T-helper 17 cell (primary cell): Measurements from ENCODE around the gene PDK3. TPM values are rescaled to one million over a fixed set of nuclear protein-coding genes. Genes with fewer than 3 reads are reported as not detected.

Experiments
- ATAC-seq: fragments of 150-1000 bp; cut with Tn5 transposase; 2 replicates; pipeline ENCODE4 v1.10.0; 2021; ENCODE audit warnings: mild to moderate bottlenecking, moderate library complexity
- DNase-seq, 3 donors: peaks; one replicate each; pipeline versions ENCODE4 v3.0.0 to v3.0.0-alpha.2; 2020 to 2021
- H3K9me3 ChIP-seq: one replicate; pipeline ENCODE4 v1.7.0; 2013; ENCODE audit warnings: low read length, mild to moderate bottlenecking; ENCODE audit not compliant: control insufficient read depth, poor library complexity, severe bottlenecking
- H3K27ac Mint-ChIP-seq: one replicate; pipeline ENCODE4 v1.8.0; 2022; ENCODE audit warnings: mild to moderate bottlenecking, moderate library complexity, mixed read lengths
- H3K27me3 Mint-ChIP-seq: one replicate; pipeline ENCODE4 v1.8.0; 2022; ENCODE audit warnings: mixed read lengths
- H3K36me3 Mint-ChIP-seq: one replicate; pipeline ENCODE4 v1.8.0; 2022; ENCODE audit warnings: low read depth, mixed read lengths
- H3K4me1 Mint-ChIP-seq: one replicate; pipeline ENCODE4 v1.8.0; 2022; ENCODE audit warnings: mild to moderate bottlenecking, mixed read lengths
- H3K4me3 Mint-ChIP-seq: one replicate; pipeline ENCODE4 v1.8.0; 2022; ENCODE audit warnings: mild to moderate bottlenecking, moderate library complexity, mixed read lengths
- total RNA-seq, 4 donors: library from RNA in 2 of 4; stranded (reverse) in 2 of 4; gene quantifications; one replicate each; pipeline ENCODE4 v1.2.3 and lab custom pipeline; 2022 to 2026

Gene PDK3
- total RNA-seq, 2 donors from 2014 or later: 20.3 to 21.2 TPM

DNA sequence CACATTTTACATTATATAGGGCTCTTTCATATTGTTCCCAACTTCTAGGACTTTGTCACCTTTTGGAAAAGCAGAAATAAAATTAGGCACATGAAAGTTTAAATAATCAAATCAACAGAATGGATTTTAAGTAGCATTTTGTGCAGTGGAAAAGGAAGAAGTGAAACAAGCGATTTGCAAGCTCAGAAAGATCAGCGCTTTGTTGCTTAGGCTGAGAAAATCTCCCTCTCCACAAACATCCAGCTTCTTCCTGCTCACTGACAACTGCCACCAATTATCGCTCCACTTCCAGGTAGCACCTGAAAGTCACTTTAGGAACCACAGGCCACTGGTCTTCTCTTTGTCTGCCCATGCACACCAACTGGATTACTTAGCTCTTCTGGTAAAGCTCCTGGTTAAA lies 2.0 kb upstream of the PDK3 start:
- Mint-ChIP-seq H3K27me3 (no peaks in the 10 kb centered on the region), H3K4me1 (peaks cover 13% of the 10 kb centered on the region), H3K36me3 (peaks cover 3% of the 10 kb centered on the region), H3K4me3 (no peak overlapping the region), H3K27ac (no peak overlapping the region)
- H3K9me3 ChIP-seq: no peaks in the 10 kb centered on the region
- ATAC-seq (no peak), DNase-seq (no peak)

DNA sequence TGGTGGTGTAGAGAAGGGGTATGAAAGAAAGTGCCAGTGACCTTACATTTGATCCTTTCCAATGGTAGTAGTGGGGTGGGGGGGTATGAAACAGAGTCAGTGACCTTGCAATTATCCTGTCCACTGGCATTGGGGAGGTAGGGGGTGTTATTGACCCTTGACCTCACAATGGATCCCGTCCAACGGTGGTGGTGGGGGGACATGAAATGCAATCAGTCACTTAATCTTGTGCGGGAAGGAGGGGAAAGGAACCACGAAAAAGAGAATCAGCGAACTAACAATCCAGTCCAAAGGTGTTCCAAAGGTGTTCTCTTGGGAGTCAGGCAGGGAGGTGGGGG lies 619 bp upstream of the PDK3 start:
- H3K36me3 Mint-ChIP-seq: no peaks in the 10 kb centered on the region
- H3K9me3 ChIP-seq: no peaks in the 10 kb centered on the region
- DNase-seq (no peak), ATAC-seq (no peak)
- H3K27ac Mint-ChIP-seq: peak overlapping the region; percentile 94
- H3K27me3 Mint-ChIP-seq: no peaks in the 10 kb centered on the region
- H3K4me1 Mint-ChIP-seq: peaks cover 17% of the 10 kb centered on the region
- H3K4me3 Mint-ChIP-seq: peak overlapping the region; percentile 87

DNA sequence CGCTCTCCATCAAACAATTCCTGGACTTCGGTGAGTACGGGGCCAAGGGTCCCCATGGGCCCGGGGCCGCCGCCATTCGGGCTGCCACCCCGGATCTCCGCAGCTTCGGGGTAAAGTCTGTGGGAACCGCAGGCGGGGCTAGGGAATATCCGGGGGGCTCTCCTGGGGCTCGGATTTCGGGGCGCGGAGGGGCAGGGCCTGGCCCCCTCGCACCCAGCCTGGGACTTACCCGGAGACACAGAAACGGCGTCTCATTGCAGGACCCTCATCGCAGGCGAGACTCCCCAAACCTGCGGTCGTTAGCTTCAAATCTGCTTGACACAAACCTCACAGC lies 413 bp downstream of the PDK3 start:
- no peaks in the 10 kb centered on the region for H3K36me3 Mint-ChIP-seq
- no peaks in the 10 kb centered on the region for H3K27me3 Mint-ChIP-seq
- peak in 2 of 3 donors; percentile 15 to 28 for DNase-seq
- peak overlapping the region; percentile 87 for H3K4me3 Mint-ChIP-seq
- peak; percentile 12 for ATAC-seq
- peaks cover 17% of the 10 kb centered on the region for H3K4me1 Mint-ChIP-seq
- H3K27ac Mint-ChIP-seq: peak overlapping the region; percentile 94
- H3K9me3 ChIP-seq: no peaks in the 10 kb centered on the region

DNA sequence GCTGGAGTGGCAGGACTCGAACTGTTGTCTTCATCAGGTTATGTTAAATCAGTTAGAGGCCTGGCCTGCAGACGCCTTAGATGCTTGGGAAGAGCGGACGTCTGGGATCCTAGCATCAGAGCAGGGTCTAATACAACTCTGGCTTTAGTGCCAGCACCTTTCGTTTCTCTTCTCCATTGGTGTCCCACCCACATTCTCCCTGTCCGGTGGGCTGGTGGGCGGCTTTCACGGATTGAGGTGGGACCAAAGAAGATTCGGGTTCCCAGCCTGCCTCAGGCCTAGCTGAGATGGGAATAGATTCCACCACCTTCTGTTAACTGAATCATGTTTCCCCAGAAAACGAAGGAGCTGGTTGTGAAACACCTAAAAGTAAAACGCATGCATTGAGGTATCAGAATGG lies 939 bp downstream of the PDK3 start:
- Mint-ChIP-seq H3K4me3 (peak overlapping the region; percentile 87), H3K27me3 (no peaks in the 10 kb centered on the region), H3K36me3 (no peaks in the 10 kb centered on the region), H3K4me1 (peaks cover 19% of the 10 kb centered on the region), H3K27ac (peak overlapping the region; percentile 94)
- no peaks in the 10 kb centered on the region for H3K9me3 ChIP-seq
- no peak for ATAC-seq
- no peak for DNase-seq

DNA sequence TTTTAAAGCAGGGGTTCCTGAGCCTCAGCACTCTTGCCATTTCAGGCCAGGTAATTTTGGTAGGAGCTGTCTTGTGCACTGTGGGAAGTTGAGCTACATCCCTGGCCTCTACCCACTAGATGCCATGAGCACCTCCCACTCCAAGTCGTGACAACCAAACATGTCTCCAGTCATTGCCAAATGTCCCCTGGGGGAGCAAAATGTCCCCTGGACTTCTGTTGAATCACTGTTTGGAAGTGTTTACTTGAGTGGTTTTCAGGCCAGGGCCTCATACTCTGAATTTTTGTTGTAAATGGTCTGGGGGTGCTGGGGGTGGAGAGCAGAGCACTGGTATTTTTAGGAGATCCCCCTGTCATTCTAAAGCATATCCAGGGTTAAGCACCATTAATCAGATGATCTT lies 3.2 kb downstream of the PDK3 start:
- no peaks in the 10 kb centered on the region for H3K9me3 ChIP-seq
- H3K36me3 Mint-ChIP-seq: no peaks in the 10 kb centered on the region
- no peaks in the 10 kb centered on the region for H3K27me3 Mint-ChIP-seq
- DNase-seq (no peak), ATAC-seq (no peak)
- H3K4me1 Mint-ChIP-seq: peaks cover 28% of the 10 kb centered on the region
- peak overlapping the region; percentile 32 for H3K27ac Mint-ChIP-seq
- H3K4me3 Mint-ChIP-seq: peak overlapping the region; percentile 31

DNA sequence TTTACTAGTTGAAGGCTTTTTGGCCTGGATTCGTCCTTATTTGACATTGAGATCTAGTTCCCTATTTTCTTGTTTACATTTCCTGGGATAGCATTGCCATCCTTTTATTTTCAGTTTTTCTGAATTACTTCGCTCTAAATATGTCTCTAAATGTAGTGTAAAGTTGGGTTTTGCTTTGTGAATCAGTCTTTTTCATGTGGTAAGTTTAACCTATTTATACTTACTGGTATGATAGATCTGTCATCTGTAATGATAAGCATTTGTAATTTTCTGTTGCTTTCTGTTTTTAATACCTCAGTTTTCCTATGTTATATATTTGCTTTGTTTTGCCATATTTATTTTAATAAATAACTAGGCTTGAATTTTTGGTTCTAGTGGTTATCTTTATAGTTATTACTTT lies 6.7 kb downstream of the PDK3 start:
- H3K27me3 Mint-ChIP-seq: no peaks in the 10 kb centered on the region
- H3K4me3 Mint-ChIP-seq: peak overlapping the region; percentile 84
- peak; percentile 75 for ATAC-seq

DNA sequence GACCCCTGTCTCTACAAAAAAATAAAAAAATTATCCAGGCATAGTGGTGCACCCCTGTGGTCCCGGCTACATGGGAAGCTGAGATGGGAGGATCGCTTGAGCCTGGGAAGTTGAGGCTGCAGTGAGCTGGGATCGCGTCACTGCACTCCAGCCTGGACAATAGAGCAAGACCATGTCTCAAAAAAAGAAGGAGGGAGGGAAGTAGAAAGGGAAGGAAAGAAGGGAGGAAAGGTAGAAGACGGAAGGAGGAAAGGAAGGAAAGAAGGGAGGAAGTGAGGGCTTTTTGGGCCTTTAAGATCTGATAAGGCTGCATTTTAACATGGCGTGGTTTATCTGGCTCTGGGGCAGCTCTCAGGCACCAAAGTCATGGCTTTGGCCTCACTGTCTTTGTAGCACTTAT lies 10.4 kb downstream of the PDK3 start:
- Mint-ChIP-seq H3K4me3 (no peak overlapping the region), H3K27ac (peak overlapping the region; percentile 81), H3K36me3 (no peaks in the 10 kb centered on the region), H3K4me1 (peaks cover 41% of the 10 kb centered on the region), H3K27me3 (no peaks in the 10 kb centered on the region)
- no peak for ATAC-seq
- H3K9me3 ChIP-seq: no peaks in the 10 kb centered on the region
- no peak for DNase-seq

More for the DNA sequence above, 6.7 kb downstream of the PDK3 start:
- no peaks in the 10 kb centered on the region for H3K36me3 Mint-ChIP-seq
- H3K9me3 ChIP-seq: no peaks in the 10 kb centered on the region
- H3K4me1 Mint-ChIP-seq: peaks cover 35% of the 10 kb centered on the region
- H3K27ac Mint-ChIP-seq: peak overlapping the region; percentile 80
- DNase-seq: no peak

DNA sequence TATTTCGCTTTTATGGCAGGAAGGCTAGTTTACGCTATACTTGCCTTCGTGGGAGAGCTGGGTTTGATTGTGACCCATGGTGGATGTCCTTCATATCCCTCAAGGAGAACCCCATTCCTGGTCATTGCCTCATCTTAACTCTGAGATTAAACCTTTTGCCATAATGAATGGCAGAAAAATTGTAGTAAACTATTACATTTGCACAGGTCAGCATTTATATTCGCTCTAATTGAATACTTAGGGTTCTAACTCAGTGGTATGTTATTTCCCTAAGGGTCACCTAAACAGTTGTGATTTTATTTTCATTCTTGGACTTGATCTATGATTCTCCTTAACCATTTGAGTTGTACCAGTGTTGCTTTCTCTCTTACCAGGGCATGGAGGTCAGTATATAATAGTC lies 13.4 kb downstream of the PDK3 start:
- Mint-ChIP-seq H3K27me3 (no peaks in the 10 kb centered on the region), H3K36me3 (no peaks in the 10 kb centered on the region), H3K27ac (peak overlapping the region; percentile 98), H3K4me3 (peak overlapping the region; percentile 80), H3K4me1 (peaks cover 39% of the 10 kb centered on the region)
- no peaks in the 10 kb centered on the region for H3K9me3 ChIP-seq
- ATAC-seq: no peak
- no peak for DNase-seq

DNA sequence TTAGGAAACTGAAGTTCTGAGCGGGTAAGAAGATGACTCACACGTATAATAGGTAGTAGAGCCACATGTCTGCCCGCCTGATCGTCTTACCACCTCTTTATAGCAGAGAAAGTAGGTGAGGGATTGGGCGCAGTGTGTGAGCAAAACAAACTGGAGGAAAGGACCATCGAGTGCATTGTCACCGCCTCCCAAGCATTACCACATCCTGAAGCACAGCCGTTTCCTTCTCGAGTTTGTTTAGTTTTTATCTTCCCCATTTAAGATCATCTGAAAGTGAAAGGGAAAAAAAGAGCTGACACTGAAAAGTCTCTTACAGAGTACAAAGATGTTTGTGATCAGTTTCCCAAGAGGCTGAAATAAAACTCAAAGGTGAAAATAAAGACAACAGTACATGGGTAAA lies 14.8 kb downstream of the PDK3 start:
- peak; percentile 96 for ATAC-seq
- DNase-seq: peak; percentile 38 to 67 (median 48)
- Mint-ChIP-seq H3K27ac (peak overlapping the region; percentile 98), H3K4me1 (peaks cover 36% of the 10 kb centered on the region), H3K4me3 (peak overlapping the region; percentile 75), H3K36me3 (no peaks in the 10 kb centered on the region), H3K27me3 (no peaks in the 10 kb centered on the region)
- H3K9me3 ChIP-seq: no peaks in the 10 kb centered on the region

DNA sequence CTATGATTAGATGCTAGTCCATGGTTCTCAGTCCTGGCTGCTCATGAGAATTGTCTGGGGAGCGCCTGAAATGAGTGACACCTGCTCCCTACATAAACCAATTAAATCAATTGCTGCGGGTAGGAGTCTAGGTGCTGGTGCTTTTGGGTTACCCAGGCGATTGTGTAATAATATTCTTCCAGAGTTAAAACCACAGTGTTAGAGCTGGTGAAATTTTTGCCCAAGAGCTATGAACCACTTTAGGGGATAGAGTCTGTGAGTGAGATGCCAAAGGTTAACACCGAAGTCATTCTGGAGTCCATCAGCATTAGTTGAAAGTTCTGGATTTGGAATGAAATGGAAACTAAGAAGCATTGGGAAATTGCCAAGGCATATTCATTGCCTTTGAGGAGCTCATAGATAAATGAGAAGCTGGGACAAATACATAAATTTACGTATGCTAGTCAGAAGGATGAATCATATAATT lies 15.3 kb downstream of the PDK3 start:
- no peaks in the 10 kb centered on the region for H3K36me3 Mint-ChIP-seq
- H3K9me3 ChIP-seq: no peaks in the 10 kb centered on the region
- H3K4me3 Mint-ChIP-seq: peak overlapping the region; percentile 75
- H3K4me1 Mint-ChIP-seq: peaks cover 32% of the 10 kb centered on the region
- DNase-seq: peak in 1 of 3 donors; percentile 14
- no peaks in the 10 kb centered on the region for H3K27me3 Mint-ChIP-seq
- ATAC-seq: peak; percentile 49
- H3K27ac Mint-ChIP-seq: peak overlapping the region; percentile 98

DNA sequence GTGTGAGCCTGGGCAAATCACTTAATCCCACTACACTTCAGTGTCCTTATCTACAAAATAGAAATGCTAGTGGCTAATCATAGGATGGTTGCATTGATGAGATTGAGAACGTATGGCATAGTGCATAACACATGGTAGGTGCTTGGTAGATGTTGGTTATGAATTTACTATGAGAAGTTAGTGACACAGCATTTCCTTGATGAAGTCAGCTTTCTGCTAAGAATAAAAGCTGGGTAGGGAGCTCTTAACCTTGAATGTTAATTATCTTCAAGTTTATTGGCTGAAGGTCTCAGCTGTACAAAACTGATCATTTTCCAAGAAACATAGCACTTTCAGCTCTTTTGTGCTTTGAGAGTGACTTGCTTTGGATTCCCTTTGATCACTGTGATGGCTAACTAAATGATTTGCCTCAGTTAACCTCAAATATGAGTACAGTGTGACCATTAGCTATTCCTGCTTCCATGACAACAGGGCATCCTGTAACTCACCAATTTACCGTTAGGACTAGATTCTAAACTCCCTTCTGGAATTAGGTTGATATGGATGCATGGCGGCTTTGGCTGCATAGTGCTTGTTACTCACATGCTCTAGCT lies 17.8 kb downstream of the PDK3 start:
- H3K27ac Mint-ChIP-seq: peak overlapping the region; percentile 98
- H3K36me3 Mint-ChIP-seq: no peaks in the 10 kb centered on the region
- no peak for ATAC-seq
- peaks cover 21% of the 10 kb centered on the region for H3K4me1 Mint-ChIP-seq
- no peaks in the 10 kb centered on the region for H3K27me3 Mint-ChIP-seq
- no peak for DNase-seq
- no peak overlapping the region for H3K4me3 Mint-ChIP-seq
- H3K9me3 ChIP-seq: no peaks in the 10 kb centered on the region

DNA sequence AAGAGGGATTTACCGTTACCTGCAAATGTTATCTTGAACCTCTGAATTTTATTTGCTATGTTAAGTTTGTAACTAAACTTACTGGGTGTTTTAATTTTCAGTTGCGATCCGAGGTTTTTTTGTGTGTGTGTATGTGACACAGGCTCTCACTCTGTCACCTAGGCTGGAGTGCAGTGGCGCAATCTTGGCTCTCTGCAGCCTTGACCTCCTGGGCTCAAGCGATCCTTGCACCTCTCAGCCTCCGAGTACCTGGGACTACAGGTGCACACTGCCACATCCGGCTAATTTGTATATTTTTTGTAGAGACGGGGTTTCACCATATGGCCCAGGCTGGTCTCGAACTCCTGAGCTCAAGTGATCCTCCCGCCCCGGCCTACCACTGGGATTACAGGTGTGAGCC lies 18.5 kb downstream of the PDK3 start:
- DNase-seq: no peak
- H3K4me1 Mint-ChIP-seq: peaks cover 19% of the 10 kb centered on the region
- no peaks in the 10 kb centered on the region for H3K27me3 Mint-ChIP-seq
- H3K27ac Mint-ChIP-seq: peak overlapping the region; percentile 41
- no peak for ATAC-seq
- no peaks in the 10 kb centered on the region for H3K9me3 ChIP-seq
- H3K4me3 Mint-ChIP-seq: no peak overlapping the region
- no peaks in the 10 kb centered on the region for H3K36me3 Mint-ChIP-seq

DNA sequence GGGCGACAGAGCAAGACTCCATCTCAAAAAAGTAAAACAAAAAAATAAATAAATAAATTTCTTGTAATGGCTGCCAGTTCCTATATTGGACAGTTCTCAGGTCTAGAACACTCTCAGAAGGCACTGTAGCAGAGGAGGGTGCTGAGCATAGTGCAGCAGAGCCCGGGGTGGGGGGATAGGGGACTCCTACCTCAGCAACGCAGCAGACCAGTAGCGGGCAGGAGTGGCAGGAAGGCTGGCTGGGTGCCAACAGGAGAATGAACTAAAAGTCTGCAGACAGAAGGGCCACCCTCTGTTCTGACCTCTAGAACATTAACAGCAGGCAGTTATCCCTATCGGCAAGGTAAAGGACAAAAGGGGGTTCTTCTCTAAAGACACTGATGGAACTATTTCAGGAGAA lies 20.2 kb downstream of the PDK3 start:
- DNase-seq: no peak
- Mint-ChIP-seq H3K36me3 (no peaks in the 10 kb centered on the region), H3K4me1 (peaks cover 11% of the 10 kb centered on the region), H3K4me3 (no peak overlapping the region), H3K27me3 (no peaks in the 10 kb centered on the region), H3K27ac (no peak overlapping the region)
- no peaks in the 10 kb centered on the region for H3K9me3 ChIP-seq
- no peak for ATAC-seq

DNA sequence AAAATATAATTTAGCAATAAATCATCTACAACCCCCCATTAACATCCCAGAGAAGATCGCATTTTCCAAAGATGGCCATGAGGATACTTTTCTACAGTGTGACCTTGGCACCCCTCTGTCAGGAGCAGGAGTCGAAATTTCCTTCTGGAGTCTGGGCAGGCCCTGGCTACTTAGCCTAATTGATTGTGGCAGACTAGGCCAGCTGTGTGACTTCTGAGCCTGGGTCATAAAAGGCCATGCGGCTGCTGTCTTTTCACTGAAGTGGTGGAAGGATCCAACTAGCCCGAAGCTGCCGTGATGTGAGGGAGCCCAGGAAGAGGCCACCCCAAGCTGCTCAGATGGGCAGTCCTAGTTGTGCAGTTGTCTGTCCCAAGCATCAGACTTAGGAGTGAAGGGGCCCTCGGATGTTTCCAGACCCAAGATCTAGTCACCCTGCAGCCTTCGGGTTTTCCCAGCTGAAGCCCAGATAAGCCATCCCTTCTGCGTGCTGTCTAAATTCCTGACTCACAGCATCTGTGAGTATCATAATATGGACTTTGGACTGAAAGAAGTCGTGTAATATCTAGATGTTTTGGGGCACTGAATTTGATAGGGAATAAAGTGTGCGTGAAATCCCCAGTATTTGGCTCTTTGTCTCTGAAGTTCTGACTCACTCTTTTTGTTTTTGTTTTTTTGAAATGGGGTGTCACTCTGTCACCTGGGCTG lies 21.0 kb downstream of the PDK3 start:
- H3K27ac Mint-ChIP-seq: no peak overlapping the region

More for the DNA sequence above, 21.0 kb downstream of the PDK3 start:
- DNase-seq (no peak), ATAC-seq (no peak)
- H3K9me3 ChIP-seq: no peaks in the 10 kb centered on the region
- peaks cover 11% of the 10 kb centered on the region for H3K4me1 Mint-ChIP-seq
- H3K27me3 Mint-ChIP-seq: no peaks in the 10 kb centered on the region
- H3K36me3 Mint-ChIP-seq: no peaks in the 10 kb centered on the region
- no peak overlapping the region for H3K4me3 Mint-ChIP-seq
